GM21447 (cell line): ENCODE results near the gene ATXN7L1.

Experiments used
- ATAC-seq: cut with Tn5 transposase; IDR thresholded peaks from one replicate; pipeline ENCODE4 v1.9.1; 2021; ENCODE audit not compliant: unreplicated experiment

ATXN7L1 gene

DNA sequence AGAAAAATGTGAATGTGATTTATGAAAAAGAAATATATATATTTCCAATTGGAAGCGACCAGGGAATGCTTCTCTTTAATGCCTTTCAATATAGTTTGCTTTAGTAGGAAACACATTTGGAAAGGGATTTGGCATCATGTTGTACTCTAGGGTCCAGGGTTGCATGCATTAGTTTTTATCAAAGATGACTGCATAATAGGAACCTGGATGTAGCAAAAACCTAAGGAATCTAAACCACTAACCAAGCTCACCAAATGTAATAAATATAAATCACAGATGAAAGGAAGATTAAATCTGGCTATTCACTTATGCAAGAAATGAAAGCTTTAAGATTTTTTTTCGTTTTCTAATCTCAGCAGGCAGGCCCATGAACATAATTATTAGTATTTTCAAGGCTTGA, 120.0 kb downstream of the ATXN7L1 start:
- ATAC-seq, result no peak

DNA sequence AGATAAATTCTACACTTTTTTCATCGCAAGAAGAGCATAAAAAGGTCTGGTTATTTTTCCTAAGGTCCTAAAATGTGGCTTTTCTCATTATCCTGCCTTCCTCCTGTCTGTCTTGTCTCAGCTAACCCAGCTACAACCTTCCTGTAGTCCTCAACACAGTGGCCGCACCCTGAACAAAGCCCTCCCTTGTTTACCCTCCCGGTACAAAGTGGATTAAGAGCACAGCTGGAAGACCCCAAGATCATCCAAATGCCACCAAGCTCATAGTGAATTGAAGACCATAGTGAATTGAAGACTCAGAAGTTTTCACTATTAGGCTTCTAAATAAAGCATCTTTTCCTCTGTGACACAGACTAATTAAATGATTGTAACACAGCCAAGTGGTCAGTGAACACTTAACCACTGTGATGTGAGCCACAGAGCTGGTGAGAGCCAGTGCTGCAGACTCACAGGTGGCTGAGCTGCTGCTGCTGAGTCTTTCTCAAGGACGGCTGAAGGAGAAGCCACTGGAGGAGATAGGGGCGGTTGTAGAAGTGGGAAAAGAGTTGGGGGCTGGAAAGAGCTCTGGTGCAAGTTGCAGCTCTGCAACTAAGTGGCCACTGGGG, 123.6 kb downstream of the ATXN7L1 start:
- ATAC-seq, result no peak

DNA sequence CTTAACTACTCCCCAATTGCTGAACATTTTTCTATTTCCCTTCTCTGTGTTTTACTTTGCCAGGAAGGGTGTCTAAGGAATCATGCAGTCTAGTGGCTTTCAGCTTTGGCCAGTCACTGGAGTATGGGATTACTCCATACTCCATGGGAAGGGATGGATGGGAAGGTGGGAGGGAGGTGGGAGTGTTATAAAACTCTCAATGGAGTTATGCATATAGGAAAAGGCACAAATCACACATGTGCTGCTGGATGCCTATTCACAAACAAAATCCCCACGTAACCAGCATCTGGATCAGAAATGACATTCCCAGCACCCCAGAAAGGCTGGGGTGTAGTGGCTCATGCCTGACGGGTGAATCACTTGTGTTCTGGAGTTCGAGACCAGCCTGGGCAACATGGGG, 125.3 kb downstream of the ATXN7L1 start:
- ATAC-seq, result no peak

DNA sequence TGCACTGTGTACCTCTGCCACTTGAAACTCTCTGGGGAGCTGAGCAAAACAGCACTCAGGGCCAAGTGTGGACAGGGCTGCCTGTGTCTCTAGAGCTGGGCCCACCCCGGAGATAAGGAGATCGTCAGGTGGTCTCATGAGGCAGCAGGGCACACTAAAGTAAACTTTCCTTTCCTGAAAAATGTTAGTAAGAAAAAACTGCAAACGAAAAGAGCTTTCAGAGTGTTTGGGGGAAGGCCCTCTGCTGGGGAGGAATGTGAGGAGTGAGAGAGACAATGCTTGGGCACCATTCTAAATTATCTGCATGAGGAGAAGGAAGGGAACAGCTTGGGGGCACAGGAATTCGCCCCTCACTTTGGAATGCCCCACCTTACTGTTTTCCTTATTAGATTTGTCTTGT, 127.7 kb downstream of the ATXN7L1 start:
- no peak for ATAC-seq

DNA sequence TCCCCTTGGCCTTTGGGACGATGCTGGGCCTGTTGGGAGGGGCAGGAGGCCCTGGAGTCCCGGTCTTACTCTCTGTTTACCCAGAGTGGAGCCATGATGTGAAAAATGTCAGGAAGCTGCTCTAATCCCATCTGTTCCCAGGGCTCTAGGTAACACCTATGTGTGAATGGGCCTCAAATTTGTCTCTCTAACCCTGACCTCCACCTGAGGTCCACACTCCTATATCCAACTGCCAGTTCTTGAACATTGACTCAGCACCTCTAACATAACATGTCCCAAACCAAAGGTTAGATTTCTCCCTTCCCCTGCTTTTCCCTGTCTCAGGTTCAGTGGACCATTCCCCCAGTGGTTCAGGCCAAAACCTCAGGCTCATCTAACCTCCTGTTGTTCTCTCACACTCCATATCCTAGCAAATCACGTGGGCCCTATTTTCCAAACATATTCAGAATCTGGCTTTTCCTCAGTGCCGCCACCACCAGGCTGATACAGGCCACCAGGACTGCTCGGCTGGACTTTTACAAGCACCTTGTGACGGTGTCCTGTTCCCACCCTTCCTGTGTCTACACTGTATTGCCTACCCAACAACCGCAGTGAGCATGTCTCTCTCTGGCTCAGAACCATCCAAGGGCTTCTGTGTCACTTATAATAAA, 130.6 kb downstream of the ATXN7L1 start:
- no peak for ATAC-seq

DNA sequence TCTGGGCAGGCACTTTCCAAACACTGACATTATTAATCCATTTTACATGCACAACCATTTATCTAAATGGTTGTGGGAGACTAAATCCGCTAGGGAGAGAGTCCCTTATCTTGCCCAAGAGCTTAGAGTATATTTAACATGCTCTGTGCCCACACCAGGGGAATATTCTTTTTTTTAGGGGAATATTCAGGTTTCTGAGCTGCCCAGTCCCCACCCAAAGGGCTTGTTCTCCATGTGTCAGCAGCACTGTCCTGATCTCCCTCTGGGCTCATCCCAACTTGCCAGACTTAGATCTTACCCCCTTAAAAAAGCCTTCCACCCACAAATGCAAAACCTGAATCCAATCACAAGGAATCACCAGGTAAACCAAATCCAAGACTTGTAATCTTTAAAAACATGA, 132.1 kb downstream of the ATXN7L1 start:
- ATAC-seq, result no peak

DNA sequence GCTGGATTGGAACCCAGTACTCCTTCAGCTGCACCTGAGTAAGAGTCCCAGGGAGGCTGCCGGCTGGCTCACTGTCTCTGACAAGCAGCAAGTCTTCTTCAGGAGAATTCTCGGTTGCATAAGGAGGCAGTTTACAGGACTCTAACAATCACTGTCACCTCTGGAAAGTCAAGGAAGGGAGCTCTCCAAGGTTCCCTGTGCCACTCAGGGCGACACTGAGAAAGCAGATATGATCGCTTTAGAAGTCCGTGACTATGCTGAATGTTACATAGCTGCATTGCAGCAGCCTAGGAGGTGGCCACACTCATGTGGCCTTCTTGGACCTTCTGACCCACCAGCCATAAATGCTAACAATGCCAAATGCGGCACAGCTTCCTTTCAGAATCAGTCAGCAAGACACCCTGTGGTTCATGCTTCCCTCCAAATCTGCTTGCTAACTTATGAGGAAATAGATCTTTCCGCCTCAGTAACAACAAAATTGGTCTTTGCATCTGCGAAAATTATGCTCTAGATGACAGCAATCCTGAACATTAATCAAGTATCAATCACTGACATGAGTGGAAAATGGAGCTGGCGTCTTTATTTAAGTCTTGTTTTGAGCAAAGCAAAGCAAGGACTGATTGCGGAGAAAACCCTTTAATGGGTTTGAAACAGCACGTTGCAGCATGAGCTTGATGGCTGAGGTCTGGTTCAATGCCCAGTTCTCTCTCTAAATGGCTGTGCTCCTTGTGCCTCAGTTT, 132.9 kb downstream of the ATXN7L1 start:
- ATAC-seq, result no peak

DNA sequence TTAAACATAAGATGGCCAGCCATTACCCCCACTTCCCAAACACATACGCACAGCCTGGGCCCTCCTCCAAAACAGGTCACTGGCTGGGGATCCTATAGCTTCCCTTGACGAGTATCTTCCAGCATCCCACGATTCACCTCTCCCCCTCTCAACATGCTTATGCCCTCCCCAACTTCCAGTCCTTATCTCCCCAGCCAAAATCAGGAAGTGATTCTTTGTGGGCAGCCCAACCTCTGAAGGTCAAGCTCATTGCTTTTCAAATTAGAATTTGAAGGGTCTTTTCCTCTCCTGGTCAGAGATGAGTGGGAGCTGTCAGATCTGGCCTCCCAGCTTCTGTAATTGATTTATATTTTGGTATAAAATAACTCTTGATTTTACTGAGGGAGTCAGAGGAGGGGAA, 133.6 kb downstream of the ATXN7L1 start:
- no peak for ATAC-seq

DNA sequence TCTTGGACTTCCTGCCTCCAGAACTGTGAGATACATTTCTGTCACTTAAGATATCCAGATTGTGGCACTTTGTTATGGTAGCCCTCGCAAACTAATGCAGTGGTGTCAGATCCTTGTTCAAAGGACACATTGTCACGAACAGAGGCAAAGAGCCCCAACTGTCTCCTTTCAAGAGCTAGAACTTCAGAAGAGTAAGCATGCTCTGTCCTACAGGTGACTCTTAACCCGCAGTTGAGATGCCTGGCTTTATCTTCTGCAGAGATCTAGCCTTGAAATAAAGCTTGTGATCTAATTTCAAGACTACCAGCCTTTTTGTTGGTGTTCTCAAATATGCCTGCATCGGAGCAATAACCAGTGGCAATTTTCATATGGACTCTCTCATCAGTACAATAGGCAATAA, 134.4 kb downstream of the ATXN7L1 start:
- ATAC-seq, result no peak

DNA sequence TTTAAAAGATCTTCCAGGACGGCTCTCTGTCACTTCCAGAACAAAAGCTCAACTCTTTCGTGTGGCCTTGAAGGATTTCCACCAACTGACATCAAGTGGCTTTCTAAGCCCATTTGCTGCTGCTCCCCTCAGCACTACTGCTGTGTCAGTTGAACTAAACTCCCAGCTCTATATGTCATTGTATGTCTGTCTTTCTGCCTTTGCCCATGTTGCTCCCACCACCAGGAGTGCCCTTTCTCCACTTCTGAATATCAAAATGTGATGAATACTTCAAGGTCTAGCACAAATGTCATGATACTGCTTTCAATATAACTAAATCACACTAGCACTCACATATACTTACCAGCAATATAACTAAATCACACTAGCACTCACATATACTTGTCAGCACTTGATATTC, 138.3 kb downstream of the ATXN7L1 start:
- ATAC-seq, result no peak

DNA sequence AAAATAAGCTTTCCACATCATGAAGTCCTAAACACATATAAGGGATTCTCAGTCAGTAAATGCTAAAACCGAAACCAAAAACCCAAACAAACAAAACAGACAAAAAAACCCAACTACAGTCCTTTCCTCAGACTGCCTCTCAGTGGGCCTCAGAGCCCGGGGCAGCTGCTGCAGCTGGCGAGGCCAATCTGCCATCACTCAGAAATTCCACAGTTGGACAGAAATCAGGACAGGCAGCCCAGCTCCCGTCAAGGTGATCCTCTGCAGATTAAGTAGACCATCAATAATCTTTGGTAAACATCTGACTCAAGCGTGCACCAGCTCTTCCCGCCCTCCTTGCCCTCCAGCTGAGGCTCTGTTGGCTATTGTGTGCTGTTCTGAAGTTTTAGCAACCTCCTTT, 142.2 kb downstream of the ATXN7L1 start:
- ATAC-seq, result no peak

DNA sequence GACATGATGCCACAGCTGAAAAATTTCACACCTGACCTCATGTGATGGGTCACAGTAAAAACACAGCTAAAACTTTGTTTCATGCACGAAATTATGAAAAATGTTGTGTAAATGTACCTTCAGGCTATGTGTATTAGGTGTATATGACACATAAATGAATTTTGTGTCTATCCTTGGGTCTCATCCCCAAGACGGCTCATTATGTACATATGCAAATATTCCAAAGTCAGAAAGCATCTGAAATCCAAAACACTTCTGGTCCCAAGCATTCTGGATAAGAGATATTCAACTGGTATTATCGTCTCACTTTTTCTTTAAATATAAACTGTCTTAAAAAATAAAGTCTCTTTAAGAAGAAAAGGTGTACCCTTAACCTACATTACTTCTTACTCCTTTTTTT, 145.4 kb downstream of the ATXN7L1 start:
- no peak for ATAC-seq

DNA sequence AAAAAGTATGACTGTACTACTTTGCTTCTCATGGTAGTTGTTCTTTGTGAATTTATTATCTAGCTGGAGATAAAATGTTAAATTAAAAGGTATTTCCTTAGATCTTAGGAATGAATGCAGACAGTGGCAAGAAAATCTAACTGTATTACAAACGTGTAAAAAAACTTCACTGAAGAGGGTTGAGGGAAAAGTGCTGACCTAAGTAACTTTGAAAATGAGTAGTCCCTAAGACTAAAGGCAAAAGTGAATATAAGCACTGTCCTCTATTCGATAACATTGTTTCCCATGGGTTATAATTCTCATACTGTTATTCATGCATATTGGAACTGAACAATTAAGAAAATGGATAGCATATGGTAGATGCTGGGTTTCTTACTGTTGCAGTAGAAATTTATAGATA, 148.4 kb downstream of the ATXN7L1 start:
- ATAC-seq, result no peak

DNA sequence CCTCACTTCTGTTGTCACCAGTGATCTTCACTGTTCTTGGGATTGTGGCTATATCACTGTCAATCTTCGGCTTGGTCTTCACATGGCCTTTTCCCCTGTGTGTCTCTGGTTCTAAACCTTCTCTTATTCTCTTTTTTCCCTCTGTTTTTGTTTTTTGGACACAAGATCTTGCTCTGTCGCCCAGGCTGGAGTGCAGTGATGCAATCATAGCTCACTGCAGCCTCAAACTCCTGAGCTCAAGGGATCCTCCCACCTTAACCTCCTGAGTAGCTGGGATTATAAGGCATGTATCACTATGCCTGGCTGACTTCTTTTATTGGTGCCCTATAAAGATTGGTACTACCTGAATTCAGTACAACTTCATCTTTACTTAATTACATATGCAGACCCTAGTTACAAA, 151.7 kb downstream of the ATXN7L1 start:
- ATAC-seq, result no peak

DNA sequence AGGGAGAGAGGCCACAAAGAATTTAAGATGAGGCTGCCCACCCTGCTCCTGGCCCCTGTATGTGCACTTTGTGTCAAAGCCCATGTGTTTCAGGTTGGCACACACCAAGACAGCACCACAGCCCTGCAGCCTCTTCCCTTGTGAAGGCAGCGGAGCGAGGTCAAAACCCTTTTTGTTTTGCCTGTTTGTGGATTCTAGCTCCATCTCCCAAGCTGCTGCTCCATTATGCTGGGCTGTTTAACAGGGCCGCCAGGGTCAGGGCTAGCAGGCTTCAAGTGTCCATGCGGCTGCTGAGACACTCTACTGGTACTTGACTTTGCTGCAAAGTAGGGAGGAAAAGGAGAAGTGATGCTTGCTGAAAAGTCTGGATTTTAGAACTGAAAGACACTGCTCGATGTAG, 152.8 kb downstream of the ATXN7L1 start:
- no peak for ATAC-seq

DNA sequence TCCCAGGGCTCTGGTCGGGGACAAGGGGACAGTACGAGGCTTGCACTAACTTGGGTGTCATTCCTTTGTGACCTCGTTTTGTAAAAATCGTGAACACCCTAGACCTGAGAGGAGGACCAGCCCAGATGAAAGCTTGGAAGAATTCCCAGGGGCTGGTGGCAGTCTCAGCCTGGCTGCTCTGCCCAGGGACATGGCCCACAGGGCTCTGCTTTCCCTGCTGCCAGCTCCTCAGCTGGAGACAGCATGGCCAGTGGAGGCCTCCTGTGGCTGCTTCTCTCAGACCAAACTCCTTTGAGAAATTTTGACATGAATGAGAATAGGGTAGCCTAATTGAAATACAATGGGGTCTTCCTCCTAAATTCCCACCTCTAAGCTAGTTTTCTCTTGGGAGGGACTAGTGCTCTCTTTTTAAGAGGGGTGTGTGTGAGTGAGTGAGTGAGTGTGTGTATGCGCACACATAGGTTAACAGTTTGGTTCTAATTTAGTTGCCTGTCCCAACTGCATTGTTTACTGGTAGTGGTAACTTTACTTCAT, 154.8 kb downstream of the ATXN7L1 start:
- ATAC-seq, result no peak

DNA sequence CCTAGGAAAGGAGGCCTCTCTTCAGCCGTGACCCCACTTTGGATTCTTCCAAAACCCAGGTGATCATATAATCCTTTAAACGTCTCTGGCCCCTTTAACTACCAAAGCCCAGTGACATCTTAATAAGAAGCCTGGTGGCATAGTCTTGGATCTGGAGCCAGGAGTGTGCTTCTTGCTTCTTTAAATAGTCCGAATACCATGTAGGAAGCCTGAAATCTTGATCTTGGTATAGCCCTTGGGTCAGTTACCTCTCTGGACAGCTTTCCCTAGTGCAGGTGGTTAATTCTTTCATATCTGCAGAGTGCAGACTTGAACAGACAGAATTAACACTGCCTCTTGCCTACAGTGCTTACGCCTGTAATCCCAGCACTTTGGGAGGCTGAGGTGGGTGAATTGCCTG, 156.5 kb downstream of the ATXN7L1 start:
- no peak for ATAC-seq

DNA sequence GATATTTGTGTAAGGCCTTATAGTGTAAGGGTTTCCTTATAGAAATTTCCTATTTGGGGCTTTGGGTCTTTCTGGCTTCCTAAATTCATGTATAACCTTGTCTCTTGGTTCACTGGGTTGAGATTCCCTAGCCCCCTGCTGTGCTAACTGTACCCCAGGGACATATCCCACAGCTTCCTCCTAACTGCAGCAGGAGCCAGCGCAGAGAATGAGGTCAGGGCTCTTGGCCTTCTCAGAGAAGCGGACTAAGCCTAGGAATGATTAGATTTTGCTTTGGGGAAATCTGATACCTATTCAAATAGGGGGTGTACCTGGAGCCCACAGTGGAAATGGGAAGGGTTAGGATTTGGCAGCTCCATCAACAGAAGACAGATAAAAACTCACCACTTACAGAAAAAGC, 157.0 kb downstream of the ATXN7L1 start:
- no peak for ATAC-seq

DNA sequence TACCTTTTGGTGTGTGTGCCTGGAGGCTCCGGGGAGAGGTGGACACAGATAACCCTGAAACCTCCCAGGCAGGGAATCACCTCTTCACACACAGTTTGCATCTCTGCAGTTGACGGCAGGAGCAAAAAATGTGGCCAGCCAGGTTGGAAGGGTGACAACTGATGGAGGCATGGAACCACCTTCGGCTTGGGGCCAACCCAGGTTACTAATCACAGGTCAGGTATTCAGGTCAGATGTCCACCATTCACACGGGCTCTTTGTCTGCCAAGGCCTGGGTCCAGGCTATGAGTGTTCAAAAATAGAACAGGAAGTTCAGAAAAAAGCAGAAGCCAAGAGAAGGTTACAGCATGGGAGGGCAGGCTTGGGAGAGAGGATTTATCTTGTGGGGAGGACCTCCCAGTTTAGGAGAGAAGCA, 157.9 kb downstream of the ATXN7L1 start:
- ATAC-seq, result no peak

DNA sequence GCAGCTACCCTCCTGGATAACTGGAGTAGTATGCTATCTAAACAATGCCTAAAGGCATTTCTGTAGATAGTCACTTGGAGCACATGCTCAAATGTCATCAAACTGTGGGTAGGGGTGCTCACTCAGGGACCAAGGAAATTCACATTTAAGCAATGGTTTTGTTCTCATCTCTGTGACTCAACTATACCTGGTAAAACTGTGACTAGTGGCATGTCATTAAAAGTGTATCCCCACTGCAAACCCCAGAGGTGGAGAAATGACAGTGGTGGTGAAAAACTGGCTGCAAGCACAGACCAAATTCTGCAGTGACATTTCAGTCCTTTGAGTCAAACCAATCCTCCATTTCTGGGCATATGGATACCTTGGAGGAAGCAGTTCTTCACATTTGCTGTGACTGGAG, 160.9 kb downstream of the ATXN7L1 start:
- no peak for ATAC-seq

DNA sequence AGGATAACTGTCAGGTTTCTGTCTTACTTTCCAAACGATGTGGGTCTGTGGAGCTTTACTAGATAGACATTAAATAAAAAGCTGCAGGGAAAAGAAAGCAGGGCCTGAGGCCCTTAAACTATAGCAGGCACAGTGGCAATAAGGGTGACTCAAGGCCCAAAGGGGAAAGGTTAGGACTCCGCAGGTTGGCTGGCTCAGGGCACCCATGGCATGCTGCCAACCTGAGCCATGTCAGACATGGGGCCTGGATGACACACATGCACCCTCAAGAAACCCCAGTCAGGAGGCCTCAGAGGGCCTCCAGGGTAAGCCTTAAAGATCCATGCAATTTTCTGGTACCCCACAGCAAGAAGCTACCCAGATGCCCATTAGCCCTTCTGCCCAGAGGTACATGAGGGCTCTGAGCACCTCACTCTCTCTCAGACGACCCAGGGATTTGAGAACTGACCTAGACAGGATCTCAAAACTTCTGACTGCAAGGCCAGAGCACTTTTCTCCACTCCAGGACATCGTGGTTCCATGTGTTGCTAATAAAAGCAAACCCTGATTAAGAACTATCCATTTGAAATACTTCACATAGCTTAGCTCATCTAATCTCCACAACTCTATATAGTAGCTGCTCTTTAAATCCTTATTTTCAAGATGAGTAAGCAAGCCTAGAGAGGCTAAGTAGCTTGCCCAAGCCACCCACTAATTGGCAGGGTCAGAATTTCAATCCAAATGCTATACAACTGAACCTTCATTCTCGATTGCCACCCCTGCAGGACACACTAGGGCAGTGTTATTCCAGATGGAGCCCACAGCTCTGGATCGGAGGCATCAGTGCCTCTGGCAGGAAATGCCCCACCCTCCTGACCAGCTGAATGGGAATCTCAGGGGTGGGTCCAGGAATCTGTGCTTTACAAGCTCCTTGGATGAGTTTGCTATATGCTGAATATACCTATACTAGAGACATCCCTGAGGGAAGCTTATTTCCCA, 162.6 kb downstream of the ATXN7L1 start:
- no peak for ATAC-seq
